HCT116 (cell line): ENCODE results near the gene CD302. TPM values are rescaled to one million over a fixed set of nuclear protein-coding genes. Genes with fewer than 3 reads are reported as not detected.

ENCODE experiments used
- ATAC-seq: fragments of 200-7000 bp; cut with Tn5 transposase; 2 replicates; pipeline ENCODE4 v1.9.1; 2020; ENCODE audit warnings: mild to moderate bottlenecking, moderate library complexity
- BruUV-seq: library from RNA; stranded (reverse); fragments of 400-500 nt; replicated peaks from 2 replicates; lab custom pipeline; 2021; lab: Mats Ljungman, UMichigan
- CTCF ChIA-PET: fragments of 300-600 bp; sonication (Branson Sonifier 250); formaldehyde crosslinking; loops from one replicate; lab custom pipeline; 2021; ENCODE audit warnings: antibody characterized with exemption; lab: Charles Lee
- POLR2A ChIA-PET: fragments of 300-600, 350-600 bp; sonication (Branson Sonifier 250); formaldehyde crosslinking; loops from one replicate; lab custom pipeline; 2021; ENCODE audit warnings: antibody characterized with exemption; lab: Charles Lee
- RAD21 ChIA-PET, 2 experiments: fragments of 300-600 bp; sonication (Branson Sonifier 250); formaldehyde crosslinking; loops; one replicate each; lab custom pipeline; 2023; ENCODE audit warnings: low total read pairs in 2 of 2; ENCODE audit not compliant: uncharacterized antibody in 2 of 2, unreplicated experiment in 2 of 2, low non-redundant PET in 1 of 2; lab: Charles Lee
- DNase-seq: peaks from one replicate; pipeline ENCODE4 v3.0.0-alpha.2; 2010; ENCODE audit warnings: low read depth, low spot score
- H2AFZ ChIP-seq: fragments of 200-600 bp; shearing (Covaris generic), sonication (generic); 2 replicates; pipeline ENCODE4 v1.6.1; 2017; ENCODE audit warnings: low read depth, mixed run types, mixed read lengths, antibody characterized with exemption, low read length; ENCODE audit not compliant: poor library complexity, severe bottlenecking
- H3K27ac ChIP-seq: 2 replicates; pipeline ENCODE4 v1.5.1; 2012; ENCODE audit warnings: low read depth, low read length
- H3K27me3 ChIP-seq: fragments of 200-600 bp; sonication (generic); 2 replicates; pipeline ENCODE4 v1.6.1; 2016; ENCODE audit warnings: mixed run types, low read length, mixed read lengths; ENCODE audit not compliant: insufficient read depth
- H3K36me3 ChIP-seq, 2 experiments: fragments of 200-500 bp in 1 of 2; fragments of 200-600 bp in 1 of 2; sonication (Bioruptor generic) in 1 of 2; sonication (generic) in 1 of 2; 2 replicates each; pipeline versions ENCODE4 v1.5.1 to v1.6.1; 2014 to 2016; ENCODE audit warnings: low read length in 2 of 2, inconsistent platforms in 1 of 2, mixed read lengths in 1 of 2, mixed run types in 1 of 2; ENCODE audit not compliant: insufficient read depth in 2 of 2, control insufficient read depth in 1 of 2
- H3K4me1 ChIP-seq, 2 experiments: fragments of 200-600 bp in 1 of 2; sonication (generic) in 1 of 2; 2 replicates each; pipeline versions ENCODE4 v1.5.1 to v1.6.1; 2012 to 2017; ENCODE audit warnings: low read length in 2 of 2, inconsistent platforms in 1 of 2, mild to moderate bottlenecking in 1 of 2, mixed read lengths in 1 of 2, mixed run types in 1 of 2, moderate library complexity in 1 of 2; ENCODE audit not compliant: insufficient read depth in 2 of 2, control insufficient read depth in 1 of 2
- H3K4me2 ChIP-seq: fragments of 200-600 bp; sonication (generic); 2 replicates; pipeline ENCODE4 v1.6.1; 2017; ENCODE audit warnings: mixed run types, low read length, mixed read lengths
- H3K4me3 ChIP-seq, 2 experiments: fragments of 200-600 bp in 1 of 2; sonication (generic) in 1 of 2; replicated peaks in 1 of 2; 2 replicates each; pipeline ENCODE4 v1.5.1; 2011 to 2016; ENCODE audit warnings: low read length in 2 of 2, control low read depth in 1 of 2, low read depth in 1 of 2, mild to moderate bottlenecking in 1 of 2, mixed read lengths in 1 of 2, mixed run types in 1 of 2
- H3K79me2 ChIP-seq: fragments of 200-600 bp; sonication (generic); 2 replicates; pipeline ENCODE4 v1.6.1; 2017; ENCODE audit warnings: mild to moderate bottlenecking, mixed run types, low read length, moderate library complexity, mixed read lengths; ENCODE audit not compliant: insufficient read depth
- H3K9ac ChIP-seq: fragments of 200-600 bp; sonication (generic); 2 replicates; pipeline ENCODE4 v1.6.1; 2016; ENCODE audit warnings: low read length, mixed read lengths
- H3K9me2 ChIP-seq: fragments of 200-600 bp; sonication (generic), shearing (Covaris generic); 2 replicates; pipeline ENCODE4 v1.6.1; 2017; ENCODE audit warnings: mixed run types, mild to moderate bottlenecking, moderate library complexity; ENCODE audit not compliant: insufficient read depth
- H3K9me3 ChIP-seq, 2 experiments: fragments of 200-500 bp in 1 of 2; fragments of 200-600 bp in 1 of 2; sonication (Bioruptor generic) in 1 of 2; sonication (generic) in 1 of 2; 2 replicates each; pipeline ENCODE4 v1.6.1; 2014 to 2017; ENCODE audit warnings: low read length in 2 of 2, mixed read lengths in 2 of 2, inconsistent platforms in 1 of 2, low read depth in 1 of 2, mild to moderate bottlenecking in 1 of 2, mixed run types in 1 of 2, moderate library complexity in 1 of 2; ENCODE audit not compliant: control insufficient read depth in 1 of 2, insufficient read depth in 1 of 2
- H4K20me1 ChIP-seq: fragments of 200-600 bp; sonication (generic), shearing (Covaris generic); 2 replicates; pipeline ENCODE4 v1.6.1; 2017; ENCODE audit warnings: mixed run types, mild to moderate bottlenecking, moderate library complexity; ENCODE audit not compliant: insufficient read depth
- CBX3 ChIP-seq: IDR thresholded peaks from 2 replicates; pipeline ENCODE4 v1.6.1; 2012; ENCODE audit warnings: low read depth
- EZH2phosphoT487 ChIP-seq: fragments of 200-600 bp; IDR thresholded peaks from 2 replicates; pipeline ENCODE4 v1.6.1; 2018; ENCODE audit warnings: antibody characterized with exemption, borderline replicate concordance
- POLR2AphosphoS5 ChIP-seq: IDR thresholded peaks from 2 replicates; pipeline ENCODE4 v1.6.1; 2011; ENCODE audit warnings: mild to moderate bottlenecking, low read depth, low read length, moderate library complexity
- SRF ChIP-seq: IDR thresholded peaks from 2 replicates; pipeline ENCODE4 v1.6.1; 2012; ENCODE audit warnings: low read depth
- intact Hi-C: fragments of 100-400 bp; cut with micrococcal nuclease; formaldehyde crosslinking; loops from 2 replicates; pipeline ENCODE4 v1.10.0; 2022
- total RNA-seq: library from RNA; stranded (reverse); gene quantifications from one replicate; pipeline ENCODE4 v1.2.1, GENCODE V29; 2021; ENCODE audit not compliant: unreplicated experiment
- TF ChIP-seq, protein P1 (sequence below): IDR thresholded peaks from 2 replicates; pipeline ENCODE4 v1.6.1; 2012; ENCODE audit warnings: low read depth
- TF ChIP-seq, protein P2 (sequence below), 3 experiments: fragments of 200-600 bp in 1 of 3; sonication (generic) in 1 of 3; IDR thresholded peaks in 2 of 3; conservative IDR thresholded peaks in 1 of 3; 2 replicates each; pipeline ENCODE4 v1.5.1; 2012 to 2017; ENCODE audit warnings: low read depth in 2 of 3, low read length in 2 of 3, antibody characterized with exemption in 1 of 3, borderline replicate concordance in 1 of 3, control low read depth in 1 of 3, mild to moderate bottlenecking in 1 of 3, mixed read lengths in 1 of 3, mixed run types in 1 of 3, moderate library complexity in 1 of 3; ENCODE audit not compliant: insufficient read depth in 1 of 3
- TF ChIP-seq, protein P3 (sequence below): IDR thresholded peaks from 2 replicates; pipeline ENCODE4 v1.6.1; 2012
- TF ChIP-seq, protein P4 (sequence below): IDR thresholded peaks from 2 replicates; pipeline ENCODE4 v1.6.1; 2012

Gene CD302
- total RNA-seq, 1 experiment from 2014 or later, result 0.15 TPM

DNA sequence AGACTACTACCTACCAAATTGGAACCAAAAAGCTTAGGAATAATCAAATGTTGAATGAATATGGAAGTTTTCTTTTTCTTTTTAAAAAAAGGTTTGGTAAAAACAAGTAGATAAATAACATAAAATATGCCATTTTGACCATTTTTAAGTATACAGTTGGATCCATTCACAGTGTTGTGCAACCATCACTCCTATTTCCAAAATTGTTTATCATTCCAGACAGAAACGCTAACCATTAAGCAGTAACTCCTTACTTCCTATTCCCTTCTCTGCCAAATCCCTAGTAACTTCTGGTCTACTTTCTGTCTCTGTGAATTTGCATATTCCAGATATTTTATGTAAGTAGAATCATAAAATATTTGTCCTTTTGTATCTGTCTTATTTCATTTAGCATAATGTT, 39.8 kb downstream of the CD302 start:
- no peak overlapping the region for H3K4me3 ChIP-seq
- H3K9ac ChIP-seq, result no peak overlapping the region
- no peaks in the 10 kb centered on the region for H3K9me2 ChIP-seq
- H3K4me1 ChIP-seq, result peaks cover 0 to 17% of the 10 kb centered on the region in 2 experiments; a peak in 2 of 4 replicates
- H3K27ac ChIP-seq, result no peak overlapping the region
- ATAC-seq, result no peak
- H3K4me2 ChIP-seq, result no peak overlapping the region
- RAD21 ChIA-PET, result no interaction called here
- H3K27me3 ChIP-seq, result no peaks in the 10 kb centered on the region
- no peak for DNase-seq
- no peak overlapping the region for H2AFZ ChIP-seq
- peaks cover 15% of the 10 kb centered on the region for H4K20me1 ChIP-seq
- CTCF ChIA-PET, result no interaction called here
- intact Hi-C loops, result no loop called here
- TF ChIP-seq SRF, result no peak
- no peak for TF ChIP-seq POLR2AphosphoS5
- TF ChIP-seq, protein P1, sequence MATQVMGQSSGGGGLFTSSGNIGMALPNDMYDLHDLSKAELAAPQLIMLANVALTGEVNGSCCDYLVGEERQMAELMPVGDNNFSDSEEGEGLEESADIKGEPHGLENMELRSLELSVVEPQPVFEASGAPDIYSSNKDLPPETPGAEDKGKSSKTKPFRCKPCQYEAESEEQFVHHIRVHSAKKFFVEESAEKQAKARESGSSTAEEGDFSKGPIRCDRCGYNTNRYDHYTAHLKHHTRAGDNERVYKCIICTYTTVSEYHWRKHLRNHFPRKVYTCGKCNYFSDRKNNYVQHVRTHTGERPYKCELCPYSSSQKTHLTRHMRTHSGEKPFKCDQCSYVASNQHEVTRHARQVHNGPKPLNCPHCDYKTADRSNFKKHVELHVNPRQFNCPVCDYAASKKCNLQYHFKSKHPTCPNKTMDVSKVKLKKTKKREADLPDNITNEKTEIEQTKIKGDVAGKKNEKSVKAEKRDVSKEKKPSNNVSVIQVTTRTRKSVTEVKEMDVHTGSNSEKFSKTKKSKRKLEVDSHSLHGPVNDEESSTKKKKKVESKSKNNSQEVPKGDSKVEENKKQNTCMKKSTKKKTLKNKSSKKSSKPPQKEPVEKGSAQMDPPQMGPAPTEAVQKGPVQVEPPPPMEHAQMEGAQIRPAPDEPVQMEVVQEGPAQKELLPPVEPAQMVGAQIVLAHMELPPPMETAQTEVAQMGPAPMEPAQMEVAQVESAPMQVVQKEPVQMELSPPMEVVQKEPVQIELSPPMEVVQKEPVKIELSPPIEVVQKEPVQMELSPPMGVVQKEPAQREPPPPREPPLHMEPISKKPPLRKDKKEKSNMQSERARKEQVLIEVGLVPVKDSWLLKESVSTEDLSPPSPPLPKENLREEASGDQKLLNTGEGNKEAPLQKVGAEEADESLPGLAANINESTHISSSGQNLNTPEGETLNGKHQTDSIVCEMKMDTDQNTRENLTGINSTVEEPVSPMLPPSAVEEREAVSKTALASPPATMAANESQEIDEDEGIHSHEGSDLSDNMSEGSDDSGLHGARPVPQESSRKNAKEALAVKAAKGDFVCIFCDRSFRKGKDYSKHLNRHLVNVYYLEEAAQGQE, result no peak
- no peak for TF ChIP-seq EZH2phosphoT487
- TF ChIP-seq CBX3, result no peak
- TF ChIP-seq, protein P2, sequence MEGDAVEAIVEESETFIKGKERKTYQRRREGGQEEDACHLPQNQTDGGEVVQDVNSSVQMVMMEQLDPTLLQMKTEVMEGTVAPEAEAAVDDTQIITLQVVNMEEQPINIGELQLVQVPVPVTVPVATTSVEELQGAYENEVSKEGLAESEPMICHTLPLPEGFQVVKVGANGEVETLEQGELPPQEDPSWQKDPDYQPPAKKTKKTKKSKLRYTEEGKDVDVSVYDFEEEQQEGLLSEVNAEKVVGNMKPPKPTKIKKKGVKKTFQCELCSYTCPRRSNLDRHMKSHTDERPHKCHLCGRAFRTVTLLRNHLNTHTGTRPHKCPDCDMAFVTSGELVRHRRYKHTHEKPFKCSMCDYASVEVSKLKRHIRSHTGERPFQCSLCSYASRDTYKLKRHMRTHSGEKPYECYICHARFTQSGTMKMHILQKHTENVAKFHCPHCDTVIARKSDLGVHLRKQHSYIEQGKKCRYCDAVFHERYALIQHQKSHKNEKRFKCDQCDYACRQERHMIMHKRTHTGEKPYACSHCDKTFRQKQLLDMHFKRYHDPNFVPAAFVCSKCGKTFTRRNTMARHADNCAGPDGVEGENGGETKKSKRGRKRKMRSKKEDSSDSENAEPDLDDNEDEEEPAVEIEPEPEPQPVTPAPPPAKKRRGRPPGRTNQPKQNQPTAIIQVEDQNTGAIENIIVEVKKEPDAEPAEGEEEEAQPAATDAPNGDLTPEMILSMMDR (IDR thresholded peaks at IDR 0.05 in 2 of 3, conservative IDR thresholded peaks at IDR 0.05 in 1 of 3; ENCODE audit: borderline replicate concordance in 1 of 3, insufficient read depth in 1 of 3, low read depth in 2 of 3, low read length in 2 of 3), result no peak
- TF ChIP-seq, protein P3, sequence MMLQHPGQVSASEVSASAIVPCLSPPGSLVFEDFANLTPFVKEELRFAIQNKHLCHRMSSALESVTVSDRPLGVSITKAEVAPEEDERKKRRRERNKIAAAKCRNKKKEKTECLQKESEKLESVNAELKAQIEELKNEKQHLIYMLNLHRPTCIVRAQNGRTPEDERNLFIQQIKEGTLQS, result no peak
- TF ChIP-seq, protein P4, sequence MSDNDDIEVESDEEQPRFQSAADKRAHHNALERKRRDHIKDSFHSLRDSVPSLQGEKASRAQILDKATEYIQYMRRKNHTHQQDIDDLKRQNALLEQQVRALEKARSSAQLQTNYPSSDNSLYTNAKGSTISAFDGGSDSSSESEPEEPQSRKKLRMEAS, result no peak
- BruUV-seq, result no TSS peak
- POLR2A ChIA-PET, result no interaction called here
- no peaks in the 10 kb centered on the region for H3K9me3 ChIP-seq
- peaks cover 90% of the 10 kb centered on the region for H3K79me2 ChIP-seq
- H3K36me3 ChIP-seq, result peaks cover 27% of the 10 kb centered on the region in 2 experiments
